Ovary (tissue), 3 donors: Measurements from ENCODE around the gene MCTP1.

ENCODE experiments used
- EP300 ChIP-seq: sonication (generic); formaldehyde crosslinking; IDR thresholded peaks from one replicate; pipeline ENCODE4 v1.6.1; 2017; ENCODE audit warnings: antibody characterized with exemption
- TF ChIP-seq, protein P1 (sequence below), 3 donors: fragments of 450-650 bp in 2 of 3; fragments of 200-600 bp in 1 of 3; IDR thresholded peaks; one replicate each; pipeline versions ENCODE4 v1.5.1 to v1.8.0; 2016 to 2022; ENCODE audit warnings: antibody characterized with exemption in 3 of 3, mild to moderate bottlenecking in 1 of 3
- donor health status: DM: no; HTN: no; CAD: no.

DNA sequence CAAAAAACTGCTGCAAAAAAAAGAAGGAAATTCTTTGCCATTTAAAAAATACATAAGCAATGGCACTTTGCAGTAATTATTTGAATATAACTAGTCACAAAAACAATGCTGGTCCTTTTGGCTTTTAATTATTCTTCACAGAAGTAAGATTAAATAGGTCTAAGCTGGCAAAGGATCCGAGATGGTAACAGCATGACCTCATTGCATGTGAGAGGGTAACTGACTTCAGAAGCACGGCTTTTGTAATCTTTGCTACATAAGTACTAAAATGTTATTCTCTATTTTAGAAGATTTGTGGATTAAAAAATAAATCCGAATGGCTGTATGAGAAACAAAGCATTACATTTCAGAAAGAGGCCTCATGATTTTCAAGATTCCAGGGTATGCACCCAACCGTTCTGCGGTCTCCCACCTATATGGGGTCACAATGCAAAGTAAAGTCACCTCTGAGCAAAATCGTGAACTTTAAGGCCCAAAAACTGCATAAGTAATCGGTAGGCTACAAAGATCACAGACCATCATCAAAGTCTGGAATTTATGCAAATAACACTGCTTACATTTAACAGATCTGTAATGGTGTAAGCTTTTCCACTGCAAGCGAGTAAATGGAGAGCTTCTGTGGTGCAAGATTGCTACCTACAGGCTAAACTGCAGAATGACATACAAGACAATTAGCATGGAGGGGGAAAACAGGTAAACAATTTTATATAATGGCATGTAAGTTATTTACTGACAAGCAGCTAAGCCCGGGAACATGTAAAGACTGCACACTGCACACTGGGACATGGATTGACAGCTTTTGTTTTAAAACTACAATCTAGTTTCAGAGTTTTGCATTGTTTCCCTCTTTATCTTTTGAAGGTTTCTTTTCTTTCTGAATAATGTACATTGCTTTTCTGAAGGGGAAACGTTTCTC lies 434.8 kb downstream of the MCTP1 start:
- TF ChIP-seq, protein P1, sequence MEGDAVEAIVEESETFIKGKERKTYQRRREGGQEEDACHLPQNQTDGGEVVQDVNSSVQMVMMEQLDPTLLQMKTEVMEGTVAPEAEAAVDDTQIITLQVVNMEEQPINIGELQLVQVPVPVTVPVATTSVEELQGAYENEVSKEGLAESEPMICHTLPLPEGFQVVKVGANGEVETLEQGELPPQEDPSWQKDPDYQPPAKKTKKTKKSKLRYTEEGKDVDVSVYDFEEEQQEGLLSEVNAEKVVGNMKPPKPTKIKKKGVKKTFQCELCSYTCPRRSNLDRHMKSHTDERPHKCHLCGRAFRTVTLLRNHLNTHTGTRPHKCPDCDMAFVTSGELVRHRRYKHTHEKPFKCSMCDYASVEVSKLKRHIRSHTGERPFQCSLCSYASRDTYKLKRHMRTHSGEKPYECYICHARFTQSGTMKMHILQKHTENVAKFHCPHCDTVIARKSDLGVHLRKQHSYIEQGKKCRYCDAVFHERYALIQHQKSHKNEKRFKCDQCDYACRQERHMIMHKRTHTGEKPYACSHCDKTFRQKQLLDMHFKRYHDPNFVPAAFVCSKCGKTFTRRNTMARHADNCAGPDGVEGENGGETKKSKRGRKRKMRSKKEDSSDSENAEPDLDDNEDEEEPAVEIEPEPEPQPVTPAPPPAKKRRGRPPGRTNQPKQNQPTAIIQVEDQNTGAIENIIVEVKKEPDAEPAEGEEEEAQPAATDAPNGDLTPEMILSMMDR (IDR thresholded peaks at IDR 0.05): peak in 1 of 3 donors; percentile 8
- TF ChIP-seq EP300: no peak
